TTC549 (cell line): ENCODE results near the gene PEX5L.
A peak's percentile ranks its signal among the peaks of the same experiment; 100 is the strongest.

ENCODE experiments used
- FAIRE-seq: peaks from 2 replicates; lab custom pipeline; 2012; peaks lifted over from hg19 to GRCh38; lab: Jason Lieb, UNC

Gene PEX5L

GRCh38 chr3:179955286-179955685 lies 81.5 kb downstream of the PEX5L start:
- no peak for FAIRE-seq

DNA sequence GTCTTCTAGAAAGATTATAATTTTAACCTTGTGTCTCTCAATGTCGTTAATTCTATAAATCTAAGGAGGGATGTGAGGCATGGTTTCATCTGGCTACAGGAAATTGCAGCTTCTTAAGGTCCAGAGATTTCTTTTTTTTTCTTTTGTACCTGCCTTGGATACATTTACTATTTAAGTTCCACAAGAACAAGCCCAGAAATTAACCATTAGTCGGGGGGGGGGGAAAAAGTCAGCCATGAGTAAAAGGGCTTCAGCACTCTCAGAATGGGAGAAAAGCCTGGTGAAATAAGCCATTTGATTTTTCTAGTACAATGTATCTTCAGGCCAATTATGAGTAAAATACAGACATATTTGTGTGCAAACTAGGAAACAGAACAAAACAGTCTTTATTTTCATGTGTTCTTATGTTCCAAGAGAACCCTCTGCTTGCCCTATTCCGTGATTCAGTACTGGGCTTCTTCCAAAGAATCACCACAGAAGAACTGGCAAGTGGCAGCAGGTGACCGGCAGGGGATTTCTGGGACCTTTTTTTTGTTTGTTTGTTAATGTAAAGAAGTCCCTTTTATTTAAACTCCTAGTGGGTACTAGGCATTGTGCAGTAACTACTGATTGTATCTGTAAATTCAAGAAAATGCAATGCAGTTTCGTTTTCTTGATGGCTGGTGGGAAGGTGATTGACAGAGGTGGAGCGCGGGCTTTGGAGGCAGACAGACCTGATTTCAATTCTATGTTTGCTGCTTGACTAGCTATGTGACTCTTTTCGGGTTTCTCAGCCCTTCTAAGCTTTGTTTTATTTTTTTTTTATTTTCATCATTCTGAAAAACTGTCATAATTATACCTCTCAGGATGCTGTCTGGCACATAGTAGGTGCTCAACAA lies 82.5 kb downstream of the PEX5L start:
- FAIRE-seq, result no peak

- FAIRE-seq, result no peak
Measured at GRCh38 chr3:179950840-179951239, 85.9 kb downstream of the PEX5L start.

- no peak for FAIRE-seq
Measured at GRCh38 chr3:179949869-179950268, 86.9 kb downstream of the PEX5L start.

GRCh38 chr3:179949412-179949811 lies 87.3 kb downstream of the PEX5L start:
- FAIRE-seq, result no peak

DNA sequence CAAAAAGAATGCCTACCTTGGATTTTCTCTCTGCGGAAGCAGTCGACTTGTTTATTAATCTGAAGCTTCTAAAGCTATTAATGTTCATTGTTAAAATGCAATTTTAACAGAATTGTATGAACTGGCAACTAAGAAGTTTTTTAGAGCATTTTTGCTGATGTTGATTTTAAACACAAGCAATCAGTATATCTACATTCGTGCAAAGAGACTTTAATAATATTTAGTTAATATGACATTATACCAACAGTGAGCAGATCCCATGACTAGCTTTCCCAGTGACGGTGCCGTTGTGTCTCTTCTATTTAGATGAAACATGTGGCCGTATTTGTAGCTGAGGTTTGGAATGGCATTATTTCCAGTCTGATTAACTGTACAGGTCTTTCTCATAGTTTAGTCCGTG lies 88.0 kb downstream of the PEX5L start:
- no peak for FAIRE-seq

- FAIRE-seq, result no peak
Measured at GRCh38 chr3:179945569-179945968, 91.2 kb downstream of the PEX5L start.

DNA sequence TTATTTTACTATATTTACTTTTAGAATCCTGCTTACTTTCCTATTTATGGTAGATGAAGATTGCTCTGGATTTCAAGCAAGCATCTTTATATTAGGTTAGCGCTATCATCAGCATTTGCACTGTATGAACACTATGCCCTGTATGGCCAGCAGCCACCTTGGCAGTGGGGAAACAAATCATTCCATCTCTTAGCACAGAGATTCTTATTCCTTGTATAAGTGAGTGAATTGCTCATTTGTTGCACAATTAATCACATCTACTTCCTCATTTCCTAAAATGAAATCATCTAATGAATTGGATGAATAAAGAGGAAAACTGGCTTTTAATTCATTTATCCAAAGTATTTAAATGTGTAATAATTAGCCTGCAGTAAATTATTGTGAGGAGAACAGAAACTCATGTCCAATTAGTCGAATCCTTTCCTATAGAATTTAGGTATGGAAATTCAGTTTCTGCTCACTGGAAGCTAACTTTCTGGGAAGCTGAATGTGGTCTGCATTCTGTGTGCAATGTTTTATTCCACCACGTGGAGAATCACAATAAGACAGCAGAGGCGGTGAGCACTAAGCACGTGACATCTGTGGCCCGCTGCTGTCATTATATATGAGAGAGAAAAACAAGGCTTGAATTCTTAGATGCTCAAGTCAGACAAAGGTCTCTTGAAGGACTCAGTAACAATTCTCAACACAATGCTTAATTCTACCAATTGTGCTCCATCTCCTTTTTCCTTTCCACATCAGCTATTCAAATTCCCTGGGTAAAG lies 93.4 kb downstream of the PEX5L start:
- no peak for FAIRE-seq

GRCh38 chr3:179942553-179943075 lies 94.1 kb downstream of the PEX5L start:
- no peak for FAIRE-seq

GRCh38 chr3:179935710-179936109 lies 101.0 kb downstream of the PEX5L start:
- FAIRE-seq, result no peak

DNA sequence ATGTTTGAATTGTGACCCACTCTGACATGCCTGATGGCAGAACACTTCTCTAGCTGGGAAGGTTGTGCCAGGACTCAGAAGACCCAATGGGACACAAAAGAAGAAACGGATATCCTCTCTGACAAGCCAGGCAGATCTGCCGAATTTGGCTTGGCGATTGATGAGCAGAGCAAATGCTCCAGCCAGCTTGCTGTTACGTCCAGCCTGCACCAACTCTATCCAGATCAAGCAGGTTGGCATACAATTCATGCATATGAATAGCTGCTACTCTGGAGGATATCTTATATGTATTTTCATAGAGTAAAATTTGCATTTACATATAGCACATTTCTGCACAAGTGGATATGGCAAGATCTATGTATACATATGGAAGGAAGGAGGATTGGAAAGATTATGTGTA lies 102.8 kb downstream of the PEX5L start:
- FAIRE-seq, result no peak

GRCh38 chr3:179933080-179933479 lies 103.7 kb downstream of the PEX5L start:
- no peak for FAIRE-seq

- FAIRE-seq, result no peak
Measured at GRCh38 chr3:179932674-179933073, 104.1 kb downstream of the PEX5L start.

GRCh38 chr3:179929091-179929529 lies 107.6 kb downstream of the PEX5L start:
- FAIRE-seq, result peak; percentile 52

DNA sequence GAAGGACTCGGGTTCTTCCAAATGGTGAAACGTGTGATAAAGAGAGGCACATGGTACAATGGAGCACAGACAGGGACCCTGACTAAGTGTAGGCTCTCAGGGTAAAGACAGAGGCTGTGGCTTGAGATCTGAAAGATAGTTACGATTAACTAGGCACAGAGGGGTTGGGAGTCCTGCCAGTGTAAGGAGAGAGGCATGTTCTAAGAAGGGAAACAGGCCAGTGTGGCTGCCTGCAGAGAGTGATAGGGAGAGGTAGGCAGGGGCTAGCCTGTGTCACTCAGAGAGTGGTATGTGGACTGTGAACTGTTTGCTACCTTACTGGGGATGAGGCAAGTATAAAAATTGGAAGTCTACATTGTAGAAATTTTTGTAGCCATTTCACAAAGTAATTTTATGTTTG lies 109.5 kb downstream of the PEX5L start:
- no peak for FAIRE-seq

DNA sequence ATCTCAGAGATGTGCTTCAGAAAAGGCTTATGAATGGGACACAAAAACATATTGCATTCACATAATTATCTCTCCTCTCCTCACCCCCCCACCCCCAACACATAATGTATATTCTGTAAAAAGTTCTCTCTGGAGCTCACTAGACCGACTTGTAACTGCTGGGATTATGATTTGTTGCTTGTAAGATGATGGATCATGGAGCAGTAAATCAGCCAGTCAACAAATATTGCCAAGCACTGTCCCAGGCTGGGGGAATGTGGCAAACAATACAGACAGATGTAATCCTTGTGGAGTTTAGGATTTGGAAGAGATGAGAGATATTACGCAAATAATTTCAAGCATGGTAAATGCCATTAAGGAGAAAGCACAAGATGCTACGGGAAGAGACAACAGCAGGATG lies 114.8 kb downstream of the PEX5L start:
- no peak for FAIRE-seq

DNA sequence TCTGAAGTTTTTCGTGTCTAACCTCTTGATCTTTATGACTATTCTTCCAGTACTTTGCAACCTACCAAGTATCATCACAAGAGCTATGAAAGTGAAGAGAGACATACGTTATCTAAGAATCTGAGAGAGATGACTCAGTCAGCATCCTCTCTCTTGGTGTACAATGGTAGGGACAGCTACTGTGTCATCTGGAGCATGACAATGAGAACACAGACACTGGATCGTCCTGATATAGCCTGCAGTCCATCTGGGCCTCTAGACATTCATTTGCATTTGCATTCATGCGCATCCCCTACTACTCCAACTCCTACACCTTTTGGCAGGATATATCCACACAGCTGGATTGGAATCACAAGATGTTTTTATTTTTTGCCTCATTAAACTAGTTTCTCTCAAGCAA lies 115.2 kb downstream of the PEX5L start:
- FAIRE-seq, result no peak

DNA sequence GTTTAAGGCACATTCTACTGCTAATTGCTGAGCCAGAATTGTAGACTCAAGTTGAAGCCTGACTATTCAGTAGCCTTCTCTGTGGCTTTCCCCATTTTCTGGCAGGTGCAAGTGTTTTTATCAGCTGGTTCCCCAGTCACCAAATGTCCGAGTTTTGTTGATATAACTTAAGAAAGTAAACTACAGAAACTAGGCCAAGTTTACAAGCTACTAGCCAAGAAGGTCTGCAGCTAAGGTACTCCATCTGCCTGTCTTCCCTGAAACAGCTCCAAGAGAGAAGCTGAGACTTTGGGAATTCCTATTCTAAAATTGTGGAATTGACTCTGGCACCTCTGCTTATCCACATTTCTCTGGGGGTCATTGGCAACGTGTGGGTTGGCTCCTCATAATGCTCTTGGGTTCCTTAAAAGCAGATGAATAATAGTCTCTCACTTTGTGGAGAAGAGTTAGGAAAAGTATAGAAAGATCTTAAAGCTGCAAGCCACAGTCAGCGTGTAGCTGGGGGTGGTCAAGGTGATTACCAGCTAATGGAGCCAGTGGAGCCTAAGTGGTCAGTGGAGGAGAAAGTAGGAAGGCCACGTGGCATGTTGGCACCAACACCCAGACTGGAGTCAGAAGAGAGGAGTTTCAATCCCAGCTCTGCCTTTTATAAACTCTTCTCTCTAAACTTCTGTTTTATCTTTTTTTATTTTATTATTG lies 128.8 kb downstream of the PEX5L start:
- no peak for FAIRE-seq

- FAIRE-seq, result no peak
Measured at GRCh38 chr3:179902061-179902460, 134.7 kb downstream of the PEX5L start.

DNA sequence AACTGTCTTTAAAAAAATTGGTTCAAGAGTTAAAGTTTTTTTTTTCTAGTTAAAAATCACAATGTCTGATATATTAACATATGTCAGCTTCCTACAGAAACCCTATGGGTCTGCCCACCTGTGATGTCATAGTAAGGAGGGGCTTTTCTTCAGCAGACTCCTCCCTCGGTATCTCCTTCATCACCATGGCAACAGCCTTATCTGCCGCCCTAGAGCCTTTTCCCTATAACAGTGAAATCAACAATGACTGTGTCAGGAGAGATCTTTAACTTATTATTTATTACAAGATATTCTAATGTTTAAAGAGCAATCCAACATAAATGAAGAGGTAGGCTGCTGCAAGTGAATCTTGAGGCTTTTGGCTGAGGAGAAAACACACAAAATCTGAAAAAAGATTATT lies 138.7 kb downstream of the PEX5L start:
- FAIRE-seq, result no peak

GRCh38 chr3:179897231-179897630 lies 139.5 kb downstream of the PEX5L start:
- FAIRE-seq, result no peak

- no peak for FAIRE-seq
Measured at GRCh38 chr3:179896507-179896906, 140.2 kb downstream of the PEX5L start.

DNA sequence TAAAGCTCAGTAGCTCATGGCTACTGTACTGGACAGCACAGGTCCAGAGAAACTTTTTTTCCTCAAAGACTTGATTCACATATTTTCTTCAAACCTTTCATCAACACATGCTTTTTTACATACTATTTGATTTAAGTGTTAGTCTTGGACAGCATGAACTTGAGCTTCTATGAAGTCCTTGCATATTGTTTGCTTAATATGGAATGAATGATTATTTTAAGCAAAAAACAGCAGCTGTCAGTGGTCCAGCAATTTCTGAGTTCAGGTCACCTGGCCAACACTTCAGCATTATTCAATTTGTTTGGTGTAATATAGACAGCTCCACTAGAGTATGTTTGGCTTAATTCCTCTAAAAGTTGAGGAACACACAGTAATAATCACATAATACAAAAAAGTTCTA lies 141.4 kb downstream of the PEX5L start:
- FAIRE-seq, result no peak
